UCSD-AML1 (cell line): Measurements from ENCODE around the gene CRISPLD2.

Source experiments
- DNase-seq: peaks from one replicate; lab custom pipeline; 2025; ENCODE audit not compliant: unreplicated experiment; lab: John Stamatoyannopoulos, UW

Gene CRISPLD2

GRCh38 chr16:84883301-84883700 is 63.5 kb downstream of the CRISPLD2 start:
- DNase-seq, result no peak

- DNase-seq, result no peak
Observed at GRCh38 chr16:84884246-84884595, 64.4 kb downstream of the CRISPLD2 start.

- DNase-seq, result no peak
Observed at GRCh38 chr16:84884596-84885341, 65.0 kb downstream of the CRISPLD2 start.

GRCh38 chr16:84885342-84885910 is 65.6 kb downstream of the CRISPLD2 start:
- DNase-seq, result no peak

GRCh38 chr16:84886497-84887090 is 66.8 kb downstream of the CRISPLD2 start:
- DNase-seq, result no peak

- no peak for DNase-seq
Observed at GRCh38 chr16:84887207-84887606, 67.4 kb downstream of the CRISPLD2 start.

GRCh38 chr16:84888450-84888849 is 68.7 kb downstream of the CRISPLD2 start:
- DNase-seq, result no peak

- no peak for DNase-seq
Observed at GRCh38 chr16:84889066-84889465, 69.3 kb downstream of the CRISPLD2 start.

GRCh38 chr16:84890427-84890826 is 70.6 kb downstream of the CRISPLD2 start:
- DNase-seq, result no peak

GRCh38 chr16:84891149-84891795 is 71.5 kb downstream of the CRISPLD2 start:
- no peak for DNase-seq

- DNase-seq, result no peak
Observed at GRCh38 chr16:84892097-84892496, 72.3 kb downstream of the CRISPLD2 start.

- DNase-seq, result no peak
Observed at GRCh38 chr16:84893467-84893848, 73.7 kb downstream of the CRISPLD2 start.

GRCh38 chr16:84893849-84894599 is 74.2 kb downstream of the CRISPLD2 start:
- no peak for DNase-seq

GRCh38 chr16:84895016-84895415 is 75.2 kb downstream of the CRISPLD2 start:
- DNase-seq, result no peak

GRCh38 chr16:84896847-84897246 is 77.1 kb downstream of the CRISPLD2 start:
- DNase-seq, result no peak

GRCh38 chr16:84897911-84898377 is 78.2 kb downstream of the CRISPLD2 start:
- no peak for DNase-seq

GRCh38 chr16:84898447-84898846 is 78.7 kb downstream of the CRISPLD2 start:
- no peak for DNase-seq

GRCh38 chr16:84899414-84899813 is 79.6 kb downstream of the CRISPLD2 start:
- no peak for DNase-seq

- no peak for DNase-seq
Observed at GRCh38 chr16:84905965-84906460, 86.2 kb downstream of the CRISPLD2 start.

GRCh38 chr16:84907051-84907450 is 87.3 kb downstream of the CRISPLD2 start:
- DNase-seq, result no peak

GRCh38 chr16:84907575-84907974 is 87.8 kb downstream of the CRISPLD2 start:
- DNase-seq, result no peak
